Endothelial cell (in vitro differentiated cells): Measurements from ENCODE around the gene CCDC102A. TPM values are rescaled to one million over a fixed set of nuclear protein-coding genes. Genes with fewer than 3 reads are reported as not detected.

Source experiments
- DNase-seq: peaks from one replicate; pipeline ENCODE4 v3.0.0; 2021; ENCODE audit warnings: low spot score
- H3K27ac Mint-ChIP-seq: one replicate; pipeline ENCODE4 v1.8.0; 2021; ENCODE audit warnings: mixed read lengths, inconsistent platforms; ENCODE audit not compliant: unreplicated experiment
- H3K27me3 Mint-ChIP-seq: one replicate; pipeline ENCODE4 v1.8.0; 2021; ENCODE audit warnings: mild to moderate bottlenecking, moderate library complexity, mixed read lengths, inconsistent platforms; ENCODE audit not compliant: unreplicated experiment
- H3K36me3 Mint-ChIP-seq: one replicate; pipeline ENCODE4 v1.8.0; 2021; ENCODE audit warnings: mild to moderate bottlenecking, low read depth, mixed read lengths, inconsistent platforms; ENCODE audit not compliant: unreplicated experiment
- H3K4me1 Mint-ChIP-seq: one replicate; pipeline ENCODE4 v1.8.0; 2021; ENCODE audit warnings: mild to moderate bottlenecking, mixed read lengths, inconsistent platforms; ENCODE audit not compliant: unreplicated experiment
- H3K4me3 Mint-ChIP-seq: one replicate; pipeline ENCODE4 v1.8.0; 2021; ENCODE audit warnings: mild to moderate bottlenecking, mixed read lengths, inconsistent platforms; ENCODE audit not compliant: unreplicated experiment
- H3K9me3 Mint-ChIP-seq: one replicate; pipeline ENCODE4 v1.8.0; 2021; ENCODE audit warnings: mixed read lengths, inconsistent platforms; ENCODE audit not compliant: unreplicated experiment
- CTCF ChIP-seq: fragments of 200-600 bp; sonication (generic); IDR thresholded peaks from one replicate; pipeline ENCODE4 v1.5.0; 2021; ENCODE audit warnings: antibody characterized with exemption; ENCODE audit not compliant: unreplicated experiment
- total RNA-seq: library from RNA; stranded (reverse); fragmentation: NEBNext Ultra II Directional; extraction: Animal tissue kit (Norgen Biotek cat#: 25700); gene quantifications from one replicate; pipeline ENCODE4 v1.2.1, GENCODE V29; 2021; ENCODE audit not compliant: unreplicated experiment

CCDC102A gene
- total RNA-seq, 1 donor from 2014 or later: 14.6 TPM

GRCh38 chr16:57544124-57544653 is 7.8 kb upstream of the CCDC102A start:
- no peak for DNase-seq
- H3K27me3 Mint-ChIP-seq: peaks cover 6% of the 10 kb centered on the region
- H3K9me3 Mint-ChIP-seq: no peaks in the 10 kb centered on the region
- no peak overlapping the region for H3K27ac Mint-ChIP-seq
- no peaks in the 10 kb centered on the region for H3K36me3 Mint-ChIP-seq
- H3K4me1 Mint-ChIP-seq: peaks cover 8% of the 10 kb centered on the region
- no peak for TF ChIP-seq CTCF
- H3K4me3 Mint-ChIP-seq: no peak overlapping the region

GRCh38 chr16:57541754-57542435 is 5.5 kb upstream of the CCDC102A start:
- peaks cover 11% of the 10 kb centered on the region for H3K27me3 Mint-ChIP-seq
- no peaks in the 10 kb centered on the region for H3K36me3 Mint-ChIP-seq
- no peak for DNase-seq
- no peak overlapping the region for H3K27ac Mint-ChIP-seq
- no peak for TF ChIP-seq CTCF
- H3K4me3 Mint-ChIP-seq: no peak overlapping the region
- no peaks in the 10 kb centered on the region for H3K9me3 Mint-ChIP-seq
- H3K4me1 Mint-ChIP-seq: peaks cover 17% of the 10 kb centered on the region

- no peak for DNase-seq
- peaks cover 17% of the 10 kb centered on the region for H3K4me1 Mint-ChIP-seq
- no peak overlapping the region for H3K27ac Mint-ChIP-seq
- H3K4me3 Mint-ChIP-seq: no peak overlapping the region
- TF ChIP-seq CTCF: no peak
- H3K27me3 Mint-ChIP-seq: peaks cover 11% of the 10 kb centered on the region
- no peaks in the 10 kb centered on the region for H3K9me3 Mint-ChIP-seq
- no peaks in the 10 kb centered on the region for H3K36me3 Mint-ChIP-seq
These were observed 4.8 kb upstream of the CCDC102A start for GRCh38 chr16:57540906-57541753.

GRCh38 chr16:57540387-57540786 is 4.0 kb upstream of the CCDC102A start:
- Mint-ChIP-seq H3K27me3 (peaks cover 11% of the 10 kb centered on the region), H3K36me3 (no peaks in the 10 kb centered on the region), H3K4me3 (no peak overlapping the region), H3K27ac (no peak overlapping the region), H3K9me3 (no peaks in the 10 kb centered on the region), H3K4me1 (peaks cover 17% of the 10 kb centered on the region)
- no peak for DNase-seq
- no peak for TF ChIP-seq CTCF
